Right lobe of liver (tissue), 4 donors: ENCODE data around the gene CCR3.

Experiments
- POLR2A ChIP-seq: fragments of 450-650 bp; IDR thresholded peaks from one replicate; pipeline ENCODE4 v1.6.1; 2017; ENCODE audit warnings: antibody characterized with exemption, mild to moderate bottlenecking
- TF ChIP-seq, protein P1 (sequence below), 4 donors: fragments of 200-600 bp in 3 of 4; fragments of 450-650 bp in 1 of 4; IDR thresholded peaks; one replicate each; pipeline versions ENCODE4 v1.5.1 to v1.8.0; 2016 to 2022; ENCODE audit warnings: antibody characterized with exemption in 4 of 4, mild to moderate bottlenecking in 2 of 4
- donor health status: DM: no; HTN: no; CAD: no.
- donor health status: DM: no; HTN: no; CAD: no.
- donor health status: DM: no; HTN: yes; CAD: no.

DNA sequence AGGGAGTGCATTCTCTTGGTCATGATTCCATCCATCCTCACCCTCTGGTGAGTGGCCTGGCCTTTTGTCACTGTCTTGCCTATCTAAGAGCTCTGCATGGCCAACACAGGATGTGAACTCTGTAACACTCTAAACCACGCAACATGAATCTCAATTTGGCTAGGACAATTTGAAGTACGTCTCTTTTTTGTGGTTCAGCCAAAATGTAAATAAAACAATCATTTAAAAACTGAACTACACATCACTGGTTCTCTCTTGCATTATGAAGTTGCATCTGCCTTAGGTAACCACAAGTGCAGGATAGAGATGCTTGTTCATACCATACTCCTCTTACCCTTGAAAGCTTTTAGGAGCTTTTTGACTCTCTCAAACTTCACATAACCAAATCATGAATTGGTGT is 27.3 kb downstream of the CCR3 start:
- TF ChIP-seq POLR2A = no peak
- TF ChIP-seq, protein P1, sequence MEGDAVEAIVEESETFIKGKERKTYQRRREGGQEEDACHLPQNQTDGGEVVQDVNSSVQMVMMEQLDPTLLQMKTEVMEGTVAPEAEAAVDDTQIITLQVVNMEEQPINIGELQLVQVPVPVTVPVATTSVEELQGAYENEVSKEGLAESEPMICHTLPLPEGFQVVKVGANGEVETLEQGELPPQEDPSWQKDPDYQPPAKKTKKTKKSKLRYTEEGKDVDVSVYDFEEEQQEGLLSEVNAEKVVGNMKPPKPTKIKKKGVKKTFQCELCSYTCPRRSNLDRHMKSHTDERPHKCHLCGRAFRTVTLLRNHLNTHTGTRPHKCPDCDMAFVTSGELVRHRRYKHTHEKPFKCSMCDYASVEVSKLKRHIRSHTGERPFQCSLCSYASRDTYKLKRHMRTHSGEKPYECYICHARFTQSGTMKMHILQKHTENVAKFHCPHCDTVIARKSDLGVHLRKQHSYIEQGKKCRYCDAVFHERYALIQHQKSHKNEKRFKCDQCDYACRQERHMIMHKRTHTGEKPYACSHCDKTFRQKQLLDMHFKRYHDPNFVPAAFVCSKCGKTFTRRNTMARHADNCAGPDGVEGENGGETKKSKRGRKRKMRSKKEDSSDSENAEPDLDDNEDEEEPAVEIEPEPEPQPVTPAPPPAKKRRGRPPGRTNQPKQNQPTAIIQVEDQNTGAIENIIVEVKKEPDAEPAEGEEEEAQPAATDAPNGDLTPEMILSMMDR (IDR thresholded peaks at IDR 0.05) = no peak
